SK-N-SH treated with all-trans-retinoic acid at 6 μM for 48 hours (cell line): ENCODE data around the gene EGR1.

Experiments
- ATAC-seq: fragments of 200-7000 bp; cut with Tn5 transposase; 3 replicates; pipeline ENCODE4 v1.9.1; 2020; ENCODE audit warnings: mild to moderate bottlenecking, moderate library complexity
- CREB5 ChIP-seq: fragments of 250-450 bp; sonication (Bioruptor Pico); IDR thresholded peaks from 2 replicates; pipeline ENCODE4 v1.5.1; 2020; ENCODE audit warnings: low read depth, mild to moderate bottlenecking, moderate library complexity
- CSDC2 ChIP-seq: fragments of 250-450 bp; sonication (Bioruptor Pico); IDR thresholded peaks from 2 replicates; pipeline ENCODE4 v1.5.0; 2020; ENCODE audit warnings: mild to moderate bottlenecking, moderate library complexity
- GLIS3 ChIP-seq: fragments of 250-450 bp; sonication (Bioruptor Pico); IDR thresholded peaks from 2 replicates; pipeline ENCODE4 v1.5.0; 2020; ENCODE audit warnings: mild to moderate bottlenecking, moderate library complexity
- ISL1 ChIP-seq: fragments of 250-450 bp; sonication (Bioruptor Pico); IDR thresholded peaks from 2 replicates; pipeline ENCODE4 v2.1.2; 2022; ENCODE audit warnings: mild to moderate bottlenecking, moderate library complexity
- OSR1 ChIP-seq: fragments of 250-450 bp; sonication (Bioruptor Pico); IDR thresholded peaks from 2 replicates; pipeline ENCODE4 v1.8.0; 2022; ENCODE audit warnings: moderate library complexity, mild to moderate bottlenecking, inconsistent platforms
- PATZ1 ChIP-seq: fragments of 250-450 bp; sonication (Bioruptor Pico); IDR thresholded peaks from 2 replicates; pipeline ENCODE4 v1.8.0; 2020; ENCODE audit warnings: mild to moderate bottlenecking, moderate library complexity, borderline replicate concordance
- POU6F1 ChIP-seq: fragments of 250-450 bp; sonication (Bioruptor Pico); IDR thresholded peaks from 2 replicates; pipeline ENCODE4 v1.8.0; 2021; ENCODE audit warnings: low read depth, mild to moderate bottlenecking, moderate library complexity, borderline replicate concordance
- PPARA ChIP-seq: fragments of 250-450 bp; sonication (Bioruptor Pico); IDR thresholded peaks from 2 replicates; pipeline ENCODE4 v1.5.0; 2020; ENCODE audit warnings: mild to moderate bottlenecking, borderline replicate concordance
- RARB ChIP-seq: fragments of 250-450 bp; sonication (Bioruptor Pico); IDR thresholded peaks from 2 replicates; pipeline ENCODE4 v1.8.0; 2021; ENCODE audit warnings: mild to moderate bottlenecking, moderate library complexity
- SNAI2 ChIP-seq: fragments of 250-450 bp; sonication (Bioruptor Pico); IDR thresholded peaks from 2 replicates; pipeline ENCODE4 v1.5.0; 2020; ENCODE audit warnings: mild to moderate bottlenecking, moderate library complexity
- TCF4 ChIP-seq: fragments of 250-450 bp; sonication (Bioruptor Pico); IDR thresholded peaks from 2 replicates; pipeline ENCODE4 v1.8.0; 2021; ENCODE audit warnings: mild to moderate bottlenecking, moderate library complexity, borderline replicate concordance
- TOX ChIP-seq: fragments of 250-450 bp; sonication (Bioruptor Pico); IDR thresholded peaks from 2 replicates; pipeline ENCODE4 v1.8.0; 2021; ENCODE audit warnings: mild to moderate bottlenecking, moderate library complexity, borderline replicate concordance
- ZC3H10 ChIP-seq: fragments of 250-450 bp; sonication (Bioruptor Pico); IDR thresholded peaks from 2 replicates; pipeline ENCODE4 v1.5.1; 2021; ENCODE audit warnings: mild to moderate bottlenecking, moderate library complexity
- ZFP3 ChIP-seq: fragments of 250-450 bp; sonication (Bioruptor Pico); IDR thresholded peaks from 2 replicates; pipeline ENCODE4 v1.5.0; 2020; ENCODE audit warnings: mild to moderate bottlenecking, moderate library complexity
- ZFP30 ChIP-seq: fragments of 450-650 bp; formaldehyde crosslinking; IDR thresholded peaks from 2 replicates; pipeline ENCODE4 v1.5.0; 2022; ENCODE audit warnings: mild to moderate bottlenecking, moderate library complexity
- ZNF565 ChIP-seq: fragments of 450-650 bp; formaldehyde crosslinking; conservative IDR thresholded peaks from 2 replicates; pipeline ENCODE4 v1.5.0; 2020; ENCODE audit warnings: low read depth, mild to moderate bottlenecking, moderate library complexity
- ZNF70 ChIP-seq: fragments of 450-650 bp; formaldehyde crosslinking; IDR thresholded peaks from 2 replicates; pipeline ENCODE4 v1.5.0; 2020; ENCODE audit warnings: mild to moderate bottlenecking, moderate library complexity
- ZNF8 ChIP-seq: fragments of 450-650 bp; formaldehyde crosslinking; IDR thresholded peaks from 2 replicates; pipeline ENCODE4 v1.5.0; 2020; ENCODE audit warnings: mild to moderate bottlenecking, moderate library complexity
- TF ChIP-seq, protein P1 (sequence below): fragments of 250-450 bp; sonication (Bioruptor Pico); IDR thresholded peaks from 2 replicates; pipeline ENCODE4 v1.5.1; 2021; ENCODE audit warnings: mild to moderate bottlenecking, moderate library complexity
- TF ChIP-seq, protein P2 (sequence below): fragments of 250-450 bp; sonication (Bioruptor Pico); IDR thresholded peaks from 2 replicates; pipeline ENCODE4 v1.5.0; 2020; ENCODE audit warnings: mild to moderate bottlenecking, moderate library complexity

Gene EGR1

DNA sequence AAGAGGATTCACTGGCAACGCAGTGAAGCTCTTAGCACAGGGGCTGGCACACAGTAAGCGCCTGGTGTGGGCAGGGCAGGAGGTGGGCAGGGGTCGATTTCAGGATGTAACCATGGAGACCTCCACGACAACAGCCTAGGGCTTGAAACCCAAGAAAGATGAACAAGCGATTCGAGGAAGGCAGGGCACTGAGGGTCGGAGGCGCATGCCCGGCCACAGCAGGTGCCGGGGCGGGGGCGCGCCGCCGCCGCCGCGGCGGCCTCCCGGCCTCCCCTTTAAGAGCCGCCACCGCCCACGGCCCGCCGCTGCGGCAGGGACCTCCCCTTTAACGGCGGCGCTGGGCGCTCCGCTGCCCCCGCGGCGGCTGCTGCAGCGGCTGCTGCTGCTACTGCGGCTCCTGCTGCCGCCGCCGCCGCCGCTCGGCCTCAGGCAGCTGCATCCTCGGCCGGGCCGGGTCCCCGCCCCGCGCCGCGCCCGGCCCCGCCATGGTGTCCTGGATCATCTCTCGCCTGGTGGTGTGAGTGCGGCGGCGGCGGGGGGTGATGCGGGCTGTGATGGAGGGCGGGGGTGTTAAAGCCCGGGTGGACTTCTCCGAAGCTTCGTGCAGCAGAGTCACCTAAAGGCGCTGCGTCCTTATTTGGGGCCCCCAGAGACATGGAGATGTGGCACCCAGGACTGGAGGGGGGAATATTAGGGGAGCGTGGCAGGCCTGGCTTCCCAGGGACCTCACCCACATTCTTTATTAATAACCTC is 26.4 kb upstream of the EGR1 start, which contains the start of gene REEP2:
TSS of gene REEP2 (plus strand) at position 334 of the 753 bp plus-strand sequence. CDS start at position 486, 152 bp downstream.
- TF ChIP-seq TOX (CRISPR knock-in tag) (no peak), ZNF8 (CRISPR knock-in tag) (no peak), PPARA (no peak), SNAI2 (CRISPR knock-in tag) (no peak), PATZ1 (no peak), ZFP30 (no peak), ZC3H10 (no peak), ZFP3 (CRISPR knock-in tag) (no peak), OSR1 (CRISPR knock-in tag) (no peak), CREB5 (no peak)
- TF ChIP-seq, protein P1, sequence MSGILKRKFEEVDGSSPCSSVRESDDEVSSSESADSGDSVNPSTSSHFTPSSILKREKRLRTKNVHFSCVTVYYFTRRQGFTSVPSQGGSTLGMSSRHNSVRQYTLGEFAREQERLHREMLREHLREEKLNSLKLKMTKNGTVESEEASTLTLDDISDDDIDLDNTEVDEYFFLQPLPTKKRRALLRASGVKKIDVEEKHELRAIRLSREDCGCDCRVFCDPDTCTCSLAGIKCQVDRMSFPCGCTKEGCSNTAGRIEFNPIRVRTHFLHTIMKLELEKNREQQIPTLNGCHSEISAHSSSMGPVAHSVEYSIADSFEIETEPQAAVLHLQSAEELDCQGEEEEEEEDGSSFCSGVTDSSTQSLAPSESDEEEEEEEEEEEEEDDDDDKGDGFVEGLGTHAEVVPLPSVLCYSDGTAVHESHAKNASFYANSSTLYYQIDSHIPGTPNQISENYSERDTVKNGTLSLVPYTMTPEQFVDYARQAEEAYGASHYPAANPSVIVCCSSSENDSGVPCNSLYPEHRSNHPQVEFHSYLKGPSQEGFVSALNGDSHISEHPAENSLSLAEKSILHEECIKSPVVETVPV (CRISPR knock-in tag) = no peak
- ATAC-seq = peak; percentile 77

GRCh38 chr5:138439477-138440158 is 25.7 kb upstream of the EGR1 start:
- TF ChIP-seq RARB (CRISPR knock-in tag) = no peak
- no peak for TF ChIP-seq CSDC2 (CRISPR knock-in tag)
- no peak for TF ChIP-seq ZNF70
- TF ChIP-seq, protein P1 (CRISPR knock-in tag) = no peak
- TF ChIP-seq PPARA = no peak
- no peak for TF ChIP-seq SNAI2 (CRISPR knock-in tag)
- TF ChIP-seq GLIS3 (CRISPR knock-in tag) = no peak
- TF ChIP-seq, protein P2, sequence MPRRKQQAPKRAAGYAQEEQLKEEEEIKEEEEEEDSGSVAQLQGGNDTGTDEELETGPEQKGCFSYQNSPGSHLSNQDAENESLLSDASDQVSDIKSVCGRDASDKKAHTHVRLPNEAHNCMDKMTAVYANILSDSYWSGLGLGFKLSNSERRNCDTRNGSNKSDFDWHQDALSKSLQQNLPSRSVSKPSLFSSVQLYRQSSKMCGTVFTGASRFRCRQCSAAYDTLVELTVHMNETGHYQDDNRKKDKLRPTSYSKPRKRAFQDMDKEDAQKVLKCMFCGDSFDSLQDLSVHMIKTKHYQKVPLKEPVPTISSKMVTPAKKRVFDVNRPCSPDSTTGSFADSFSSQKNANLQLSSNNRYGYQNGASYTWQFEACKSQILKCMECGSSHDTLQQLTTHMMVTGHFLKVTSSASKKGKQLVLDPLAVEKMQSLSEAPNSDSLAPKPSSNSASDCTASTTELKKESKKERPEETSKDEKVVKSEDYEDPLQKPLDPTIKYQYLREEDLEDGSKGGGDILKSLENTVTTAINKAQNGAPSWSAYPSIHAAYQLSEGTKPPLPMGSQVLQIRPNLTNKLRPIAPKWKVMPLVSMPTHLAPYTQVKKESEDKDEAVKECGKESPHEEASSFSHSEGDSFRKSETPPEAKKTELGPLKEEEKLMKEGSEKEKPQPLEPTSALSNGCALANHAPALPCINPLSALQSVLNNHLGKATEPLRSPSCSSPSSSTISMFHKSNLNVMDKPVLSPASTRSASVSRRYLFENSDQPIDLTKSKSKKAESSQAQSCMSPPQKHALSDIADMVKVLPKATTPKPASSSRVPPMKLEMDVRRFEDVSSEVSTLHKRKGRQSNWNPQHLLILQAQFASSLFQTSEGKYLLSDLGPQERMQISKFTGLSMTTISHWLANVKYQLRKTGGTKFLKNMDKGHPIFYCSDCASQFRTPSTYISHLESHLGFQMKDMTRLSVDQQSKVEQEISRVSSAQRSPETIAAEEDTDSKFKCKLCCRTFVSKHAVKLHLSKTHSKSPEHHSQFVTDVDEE (CRISPR knock-in tag) = no peak
- TF ChIP-seq ISL1 = no peak
- no peak for TF ChIP-seq ZNF8 (CRISPR knock-in tag)
- no peak for TF ChIP-seq ZC3H10
- TF ChIP-seq PATZ1 = no peak
- TF ChIP-seq POU6F1 (CRISPR knock-in tag) = no peak
- TF ChIP-seq TCF4 (CRISPR knock-in tag) = no peak
- no peak for TF ChIP-seq ZNF565 (CRISPR knock-in tag)
- TF ChIP-seq, all 23 proteins: peak for 0
- ATAC-seq = peak; percentile 70
